Right kidney (tissue), 1 donor: ENCODE measurements around the gene CXXC5.
A peak's percentile ranks its signal among the peaks of the same experiment; 100 is the strongest.

Experiments used
- DNase-seq: peaks from one replicate; pipeline ENCODE4 v3.0.0-alpha.2; 2016

Gene CXXC5

GRCh38 chr5:139680368-139681111 is 32.4 kb downstream of the CXXC5 start:
- DNase-seq, result no peak

- DNase-seq, result no peak
These were observed 32.9 kb downstream of the CXXC5 start for GRCh38 chr5:139681112-139681458.

- DNase-seq, result no peak
These were observed 33.3 kb downstream of the CXXC5 start for GRCh38 chr5:139681466-139681865.

GRCh38 chr5:139682016-139682975 is 34.1 kb downstream of the CXXC5 start:
- no peak for DNase-seq

GRCh38 chr5:139683295-139684271 is 35.4 kb downstream of the CXXC5 start:
- DNase-seq, result no peak

- no peak for DNase-seq
These were observed 36.3 kb downstream of the CXXC5 start for GRCh38 chr5:139684350-139684880.

GRCh38 chr5:139684881-139685749 is 37.0 kb downstream of the CXXC5 start:
- no peak for DNase-seq

- DNase-seq, result no peak
These were observed 37.7 kb downstream of the CXXC5 start for GRCh38 chr5:139685886-139686285.

GRCh38 chr5:139686356-139686705 is 38.2 kb downstream of the CXXC5 start:
- DNase-seq, result no peak

- no peak for DNase-seq
These were observed 38.7 kb downstream of the CXXC5 start for GRCh38 chr5:139686706-139687441.

- no peak for DNase-seq
These were observed 39.5 kb downstream of the CXXC5 start for GRCh38 chr5:139687656-139688055.

GRCh38 chr5:139688088-139688702 is 40.0 kb downstream of the CXXC5 start:
- no peak for DNase-seq

GRCh38 chr5:139688751-139689372 is 40.7 kb downstream of the CXXC5 start:
- DNase-seq, result no peak

- DNase-seq, result no peak
These were observed 41.5 kb downstream of the CXXC5 start for GRCh38 chr5:139689631-139690063.

- peak; percentile 74 for DNase-seq
These were observed 42.1 kb downstream of the CXXC5 start for GRCh38 chr5:139690064-139690802.

GRCh38 chr5:139690803-139691629 is 42.9 kb downstream of the CXXC5 start:
- no peak for DNase-seq

GRCh38 chr5:139692148-139692547 is 44.0 kb downstream of the CXXC5 start:
- no peak for DNase-seq
